ENCODE results near the gene MXD1.

DNA sequence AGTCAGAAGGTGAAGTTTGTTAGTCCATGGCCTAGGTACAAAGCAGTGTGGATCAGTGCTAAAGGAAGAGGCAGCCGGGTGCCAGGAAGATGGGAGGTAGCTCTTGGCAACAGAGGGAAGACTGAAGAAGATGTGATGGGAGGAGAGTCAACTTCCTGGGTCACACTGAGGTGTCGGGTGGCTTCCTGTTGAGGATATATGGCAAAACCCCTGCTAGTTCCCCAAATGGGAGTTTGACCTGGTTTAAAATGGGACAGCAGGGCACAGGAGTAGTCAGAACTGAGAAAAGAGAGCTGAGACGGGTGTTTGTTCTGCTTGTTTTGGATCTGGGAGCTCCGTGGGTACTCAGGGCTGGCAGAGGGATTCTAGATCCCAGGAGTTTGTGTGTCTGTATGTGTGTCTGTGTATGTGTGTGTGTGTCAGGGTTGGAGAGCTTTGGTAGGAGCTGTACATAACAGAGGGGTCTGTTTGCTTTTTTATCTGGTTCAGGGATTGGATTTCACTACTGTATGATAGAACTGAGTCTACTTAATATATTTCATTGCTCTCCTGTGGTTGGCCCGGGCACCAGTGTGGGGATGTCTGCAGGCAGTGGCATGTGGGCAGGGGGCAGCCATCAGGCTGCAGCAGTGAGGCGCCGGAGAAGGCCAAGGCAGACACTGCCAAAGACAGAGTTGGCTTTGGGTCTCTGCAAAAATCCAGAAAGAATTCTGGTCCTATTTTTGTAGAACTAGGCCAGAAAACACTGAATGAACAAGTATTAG lies 17.1 kb downstream of the MXD1 start:
- TF ChIP-seq CTCF (IDR thresholded peaks at IDR 0.05) (no peak), POLR2A (IDR thresholded peaks at IDR 0.05; ENCODE audit: low read depth) (no peak), POLR2AphosphoS5 (IDR thresholded peaks at IDR 0.05) (no peak), EP300 (IDR thresholded peaks at IDR 0.05) (no peak)

Measured in esophagus muscularis mucosa (tissue), 4 donors.